Stomach (tissue), 9 donors: ENCODE results near the gene ITGB5. TPM values are rescaled to one million over a fixed set of nuclear protein-coding genes. Genes with fewer than 3 reads are reported as not detected.

ENCODE experiments used
- DNase-seq, 2 donors: peaks; one replicate each; pipeline versions ENCODE4 v3.0.0 to v3.0.0-alpha.2; 2013 to 2019
- H3K27ac ChIP-seq, 5 donors: fragments of 200-600 bp in 4 of 5; sonication (generic) in 4 of 5; one replicate each; pipeline ENCODE4 v1.5.1; 2013 to 2019; ENCODE audit warnings: mild to moderate bottlenecking in 1 of 5, moderate library complexity in 1 of 5
- H3K27me3 ChIP-seq, 3 donors: fragments of 200-600 bp; sonication (generic); one replicate each; pipeline ENCODE4 v1.5.1; 2017 to 2019; ENCODE audit warnings: mixed run types in 1 of 3
- H3K36me3 ChIP-seq, 4 donors: fragments of 200-600 bp; sonication (generic); 1 replicate in 3 of 4; 2 replicates in 1 of 4; pipeline ENCODE4 v1.5.1; 2016 to 2019
- H3K4me1 ChIP-seq, 4 donors: fragments of 200-600 bp; sonication (generic); one replicate each; pipeline ENCODE4 v1.5.1; 2016 to 2019
- H3K4me3 ChIP-seq, 4 donors: fragments of 200-600 bp; sonication (generic) in 3 of 4; one replicate each; pipeline ENCODE4 v1.5.1; 2016 to 2019; ENCODE audit warnings: mild to moderate bottlenecking in 1 of 4
- H3K9me3 ChIP-seq, 4 donors: fragments of 200-600 bp; sonication (generic); one replicate each; pipeline ENCODE4 v1.5.1; 2016 to 2019
- EP300 ChIP-seq: sonication (generic); formaldehyde crosslinking; IDR thresholded peaks from one replicate; pipeline ENCODE4 v1.6.1; 2017; ENCODE audit warnings: antibody characterized with exemption
- POLR2A ChIP-seq, 4 donors: fragments of 450-650 bp; IDR thresholded peaks; one replicate each; pipeline ENCODE4 v1.6.1; 2016; ENCODE audit warnings: antibody characterized with exemption in 4 of 4, control low read depth in 2 of 4, mild to moderate bottlenecking in 1 of 4, moderate library complexity in 1 of 4
- POLR2AphosphoS5 ChIP-seq, 3 donors: sonication (generic); formaldehyde crosslinking; IDR thresholded peaks; one replicate each; pipeline ENCODE4 v1.6.1; 2016; ENCODE audit warnings: antibody characterized with exemption in 3 of 3
- WGBS, 5 donors: extraction: QIAGEN DNeasy Blood & Tissue Kit in 3 of 5; methylation state at CpG; one replicate each; pipeline versions ENCODE4 v1.1.5 to v1.1.7; 2013 to 2018; 5-methylcytosine and 5-hydroxymethylcytosine counted together
- intact Hi-C: fragments of 100-400 bp; cut with DNase I; formaldehyde crosslinking; loops from one replicate; pipeline ENCODE4 v1.15.1; 2023; ENCODE audit warnings: low total_unique reads
- polyA plus RNA-seq, 3 donors: library from polyadenylated mRNA; stranded (reverse); fragments of 200-250 nt; gene quantifications; one replicate each; pipeline ENCODE4 v1.2.3, GENCODE V29; 2013
- total RNA-seq, 5 donors: library from RNA; depleted of rRNA; stranded (reverse); fragments of >200 nt; gene quantifications; one replicate each; pipeline versions ENCODE4 v1.1.0 to v1.2.3, GENCODE V29; 2014 to 2016
- TF ChIP-seq, protein P1 (sequence below), 7 experiments: fragments of 450-650 bp in 4 of 7; fragments of 200-600 bp in 3 of 7; sonication (generic) in 3 of 7; IDR thresholded peaks; one replicate each; pipeline ENCODE4 v1.5.1; 2016 to 2019; ENCODE audit warnings: antibody characterized with exemption in 7 of 7, control low read depth in 2 of 7, mild to moderate bottlenecking in 1 of 7
- donor health status: healthy with polysubstance abuse.
- donor health status: Bipolar disorder and iron deficiency.
- donor health status: healthy.

Gene ITGB5
- total and polyA plus RNA-seq, 8 donors, result 8.2 to 205 (median 54.1) TPM

DNA sequence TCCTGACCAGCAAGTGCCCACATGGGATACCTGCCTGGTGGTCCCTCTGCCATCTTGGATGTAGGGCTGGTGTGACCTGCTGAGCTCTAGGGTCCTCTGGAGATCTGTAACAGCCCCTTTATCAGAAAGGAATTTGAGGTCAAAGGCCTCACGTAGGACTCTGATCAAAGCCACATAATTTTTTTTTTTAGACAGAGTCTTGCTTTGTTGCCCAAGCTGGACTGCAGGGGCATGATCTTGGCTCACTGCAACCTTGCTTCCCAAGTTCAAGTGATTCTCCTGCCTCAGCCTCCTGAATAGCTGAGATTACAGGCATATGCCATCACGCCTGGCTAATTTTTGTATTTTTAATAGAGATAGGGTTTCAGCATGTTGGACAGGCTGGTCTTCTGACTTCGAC is 9.5 kb downstream of the ITGB5 start:
- intact Hi-C loops, result no loop called here
- no peak for DNase-seq
- no peaks in the 10 kb centered on the region for H3K9me3 ChIP-seq
- H3K36me3 ChIP-seq, result peaks cover 0 to under 1% (median under 1%) of the 10 kb centered on the region in 4 donors
- TF ChIP-seq POLR2A (IDR thresholded peaks at IDR 0.05), result no peak
- no peak for TF ChIP-seq POLR2AphosphoS5 (IDR thresholded peaks at IDR 0.05)
- TF ChIP-seq, protein P1, sequence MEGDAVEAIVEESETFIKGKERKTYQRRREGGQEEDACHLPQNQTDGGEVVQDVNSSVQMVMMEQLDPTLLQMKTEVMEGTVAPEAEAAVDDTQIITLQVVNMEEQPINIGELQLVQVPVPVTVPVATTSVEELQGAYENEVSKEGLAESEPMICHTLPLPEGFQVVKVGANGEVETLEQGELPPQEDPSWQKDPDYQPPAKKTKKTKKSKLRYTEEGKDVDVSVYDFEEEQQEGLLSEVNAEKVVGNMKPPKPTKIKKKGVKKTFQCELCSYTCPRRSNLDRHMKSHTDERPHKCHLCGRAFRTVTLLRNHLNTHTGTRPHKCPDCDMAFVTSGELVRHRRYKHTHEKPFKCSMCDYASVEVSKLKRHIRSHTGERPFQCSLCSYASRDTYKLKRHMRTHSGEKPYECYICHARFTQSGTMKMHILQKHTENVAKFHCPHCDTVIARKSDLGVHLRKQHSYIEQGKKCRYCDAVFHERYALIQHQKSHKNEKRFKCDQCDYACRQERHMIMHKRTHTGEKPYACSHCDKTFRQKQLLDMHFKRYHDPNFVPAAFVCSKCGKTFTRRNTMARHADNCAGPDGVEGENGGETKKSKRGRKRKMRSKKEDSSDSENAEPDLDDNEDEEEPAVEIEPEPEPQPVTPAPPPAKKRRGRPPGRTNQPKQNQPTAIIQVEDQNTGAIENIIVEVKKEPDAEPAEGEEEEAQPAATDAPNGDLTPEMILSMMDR (IDR thresholded peaks at IDR 0.05), result no peak
- no peak for TF ChIP-seq EP300
- H3K27me3 ChIP-seq, result no peaks in the 10 kb centered on the region
- H3K4me3 ChIP-seq, result no peak overlapping the region
- H3K4me1 ChIP-seq, result peaks cover 22 to 45% (median 29%) of the 10 kb centered on the region in 4 donors
- peak overlapping the region in 4 of 5 donors; percentile 57 to 73 (median 66) for H3K27ac ChIP-seq
- WGBS, 5 donors, result 87 to 98% (median 92%) methylated on average over 3 of the region's 3 CpGs

DNA sequence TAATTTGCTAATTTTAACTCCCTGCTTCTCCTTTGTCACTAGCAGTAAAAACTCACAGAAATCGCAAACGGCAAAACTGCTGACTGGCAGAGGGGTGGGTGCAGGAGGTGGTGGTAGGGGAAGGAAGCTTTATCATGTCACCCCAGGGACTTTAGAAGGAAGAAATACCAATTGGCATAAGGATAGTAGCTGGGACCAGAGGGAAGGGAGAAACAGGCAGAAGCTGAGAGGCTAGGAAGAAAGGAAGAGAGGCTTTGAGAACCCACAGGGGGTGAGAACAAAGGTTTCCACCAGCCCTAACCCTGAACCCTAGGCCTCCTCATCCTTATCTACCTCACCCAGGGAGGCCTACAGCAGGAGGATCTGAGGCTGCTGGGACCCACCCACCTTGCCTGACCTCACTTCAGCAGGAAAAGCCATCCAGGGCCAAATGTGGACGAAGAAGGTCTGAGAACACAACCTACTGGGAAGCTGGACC is 10.7 kb downstream of the ITGB5 start:
- Histone ChIP-seq H3K9me3 (no peaks in the 10 kb centered on the region), H3K27ac (peak overlapping the region in 3 of 5 donors; percentile 2 to 54 (median 47)), H3K27me3 (no peaks in the 10 kb centered on the region), H3K4me1 (peaks cover 22 to 42% (median 29%) of the 10 kb centered on the region in 4 donors), H3K36me3 (peaks cover 0 to 13% (median 11%) of the 10 kb centered on the region in 4 donors), H3K4me3 (no peak overlapping the region)
- 68 to 82% (median 73%) methylated on average over 3 of the region's 3 CpGs for WGBS, 5 donors
- TF ChIP-seq POLR2AphosphoS5 (IDR thresholded peaks at IDR 0.05) (no peak), POLR2A (IDR thresholded peaks at IDR 0.05) (no peak), EP300 (no peak)
- TF ChIP-seq, protein P1 (IDR thresholded peaks at IDR 0.05), result no peak
- intact Hi-C loops, result no loop called here
- DNase-seq, result no peak

DNA sequence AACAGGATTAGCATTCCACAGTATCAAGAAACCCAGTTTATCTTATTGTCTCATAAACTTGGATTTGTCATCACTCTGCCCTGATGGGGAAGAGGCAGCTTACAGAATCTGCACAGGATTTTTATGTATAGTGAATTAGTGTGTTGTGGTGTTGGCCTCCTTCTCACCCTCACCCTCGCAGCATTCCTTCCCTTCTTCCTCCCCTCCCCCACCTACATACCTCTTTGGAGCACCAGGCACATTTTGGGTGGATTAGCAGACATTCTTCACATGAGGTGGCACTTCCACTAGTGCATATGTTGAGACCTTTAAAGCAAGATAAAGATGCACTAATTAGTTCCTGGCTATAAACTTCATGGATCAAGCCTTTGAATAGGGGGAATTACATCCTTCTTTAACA is 13.9 kb downstream of the ITGB5 start:
- no peak for TF ChIP-seq POLR2AphosphoS5 (IDR thresholded peaks at IDR 0.05)
- no peak for TF ChIP-seq POLR2A (IDR thresholded peaks at IDR 0.05)
- no peak for TF ChIP-seq EP300
- TF ChIP-seq, protein P1 (IDR thresholded peaks at IDR 0.05), result no peak
- Histone ChIP-seq H3K9me3 (no peaks in the 10 kb centered on the region), H3K4me1 (peaks cover 9 to 18% (median 15%) of the 10 kb centered on the region in 4 donors), H3K36me3 (peaks cover 0 to 23% (median 13%) of the 10 kb centered on the region in 4 donors), H3K4me3 (no peak overlapping the region), H3K27me3 (no peaks in the 10 kb centered on the region), H3K27ac (no peak overlapping the region)
- 53 to 100% (median 83%) methylated on average over 1 of the region's 1 CpG for WGBS, 5 donors
- intact Hi-C loops, result no loop called here
- no peak for DNase-seq

DNA sequence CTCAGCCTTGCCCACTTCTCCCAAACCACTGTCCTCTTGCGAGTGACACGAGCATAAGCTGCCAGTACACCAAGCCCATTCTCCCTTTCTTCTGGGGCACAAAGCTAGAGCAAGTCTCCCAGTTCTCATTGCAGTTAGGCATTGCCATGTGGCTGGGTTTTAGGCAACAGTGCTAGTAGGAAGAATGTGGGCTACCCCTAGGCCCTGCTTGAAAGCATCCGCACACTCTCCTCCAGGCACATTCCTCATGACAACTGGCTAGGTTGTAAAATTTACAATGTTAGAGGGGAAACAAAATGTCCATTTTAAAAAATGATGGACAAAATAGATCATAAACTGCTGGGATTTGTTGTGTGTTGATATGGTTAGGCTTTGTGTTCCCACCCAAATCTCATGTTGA is 19.7 kb downstream of the ITGB5 start:
- no peak for DNase-seq
- H3K9me3 ChIP-seq, result no peaks in the 10 kb centered on the region
- no peak overlapping the region for H3K27ac ChIP-seq
- intact Hi-C loops, result no loop called here
- peaks cover 0 to 14% (median 5%) of the 10 kb centered on the region in 4 donors for H3K4me1 ChIP-seq
- no peaks in the 10 kb centered on the region for H3K27me3 ChIP-seq
- 91 to 97% (median 93%) methylated on average over 3 of the region's 3 CpGs for WGBS, 5 donors
- H3K4me3 ChIP-seq, result no peak overlapping the region
- peaks cover 0 to 37% (median 11%) of the 10 kb centered on the region in 4 donors for H3K36me3 ChIP-seq
- TF ChIP-seq POLR2A (IDR thresholded peaks at IDR 0.05), result no peak
- TF ChIP-seq, protein P1 (IDR thresholded peaks at IDR 0.05), result no peak
- TF ChIP-seq POLR2AphosphoS5 (IDR thresholded peaks at IDR 0.05), result no peak
- no peak for TF ChIP-seq EP300
